Sigmoid colon (tissue), 7 donors: ENCODE measurements around the gene ATF6B. TPM values are rescaled to one million over a fixed set of nuclear protein-coding genes. Genes with fewer than 3 reads are reported as not detected.

Experiments used
- DNase-seq: peaks from one replicate; pipeline ENCODE4 v3.0.0-alpha.2; 2019
- H3K27ac ChIP-seq, 4 donors: fragments of 200-600 bp; sonication (generic); one replicate each; pipeline ENCODE4 v1.5.1; 2016 to 2019; ENCODE audit warnings: mild to moderate bottlenecking in 1 of 4
- H3K27me3 ChIP-seq, 3 donors: fragments of 200-600 bp; sonication (generic); one replicate each; pipeline ENCODE4 v1.5.1; 2019; ENCODE audit warnings: mild to moderate bottlenecking in 1 of 3
- H3K36me3 ChIP-seq, 4 donors: fragments of 200-600 bp; sonication (generic); one replicate each; pipeline ENCODE4 v1.5.1; 2016 to 2019
- H3K4me1 ChIP-seq, 4 donors: fragments of 200-600 bp; sonication (generic); one replicate each; pipeline ENCODE4 v1.5.1; 2017 to 2019
- H3K4me3 ChIP-seq, 4 donors: fragments of 200-600 bp; sonication (generic); one replicate each; pipeline ENCODE4 v1.5.1; 2017 to 2019; ENCODE audit warnings: mild to moderate bottlenecking in 2 of 4, moderate library complexity in 1 of 4
- H3K9me3 ChIP-seq, 4 donors: fragments of 200-600 bp in 3 of 4; sonication (generic) in 3 of 4; one replicate each; pipeline versions ENCODE4 v1.5.1 to v1.6.1; 2013 to 2019
- EP300 ChIP-seq, 4 donors: sonication (generic); formaldehyde crosslinking; IDR thresholded peaks; one replicate each; pipeline ENCODE4 v1.6.1; 2017; ENCODE audit warnings: antibody characterized with exemption in 4 of 4
- POLR2A ChIP-seq, 2 donors: fragments of 450-650 bp; IDR thresholded peaks; one replicate each; pipeline ENCODE4 v1.6.1; 2016; ENCODE audit warnings: antibody characterized with exemption in 2 of 2, mild to moderate bottlenecking in 2 of 2, moderate library complexity in 2 of 2
- POLR2AphosphoS5 ChIP-seq, 4 donors: sonication (generic); formaldehyde crosslinking; IDR thresholded peaks; one replicate each; pipeline ENCODE4 v1.6.1; 2017; ENCODE audit warnings: antibody characterized with exemption in 4 of 4
- WGBS, 2 donors: extraction: QIAGEN DNeasy Blood & Tissue Kit; methylation state at CpG; one replicate each; pipeline ENCODE4 v1.1.7; 2013; 5-methylcytosine and 5-hydroxymethylcytosine counted together
- intact Hi-C: fragments of 100-400 bp; cut with DNase I; formaldehyde crosslinking; loops from one replicate; pipeline ENCODE4 v1.15.1; 2023
- polyA plus RNA-seq, 3 donors: library from polyadenylated mRNA; stranded (reverse); fragments of 200-250 nt; gene quantifications; one replicate each; pipeline ENCODE4 v1.2.3, GENCODE V29; 2013
- total RNA-seq, 4 donors: library from RNA; depleted of rRNA; stranded (reverse); fragments of >200 nt; gene quantifications; one replicate each; pipeline ENCODE4 v1.1.0, GENCODE V29; 2016
- TF ChIP-seq, protein P1 (sequence below), 4 experiments: fragments of 450-650 bp in 3 of 4; fragments of 200-600 bp in 1 of 4; IDR thresholded peaks; one replicate each; pipeline ENCODE4 v1.5.1; 2016 to 2019; ENCODE audit warnings: antibody characterized with exemption in 4 of 4, mild to moderate bottlenecking in 3 of 4, moderate library complexity in 2 of 4
- donor health status: healthy with polysubstance abuse.
- donor health status: Bipolar disorder and iron deficiency.
- donor health status: healthy.

ATF6B gene
- total and polyA plus RNA-seq, 7 donors, result 10.9 to 93.6 (median 24.6) TPM

DNA sequence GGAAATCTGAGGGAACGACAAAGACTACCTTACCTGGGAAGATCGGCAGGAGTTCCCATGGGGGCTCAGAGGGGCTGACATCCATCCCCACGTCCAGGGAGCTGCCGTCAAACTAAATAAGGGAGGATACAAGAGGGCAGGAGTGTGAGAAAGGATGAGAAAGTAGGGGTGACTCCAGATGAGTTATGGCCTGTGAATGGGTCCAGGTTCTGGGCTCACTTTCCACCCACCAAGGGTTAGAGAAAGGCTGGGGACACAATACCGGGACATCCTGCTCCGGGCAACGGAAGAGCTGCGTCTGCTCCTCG is 683 bp downstream of the ATF6B start:
- 6 to 10% methylated on average over 9 of the region's 9 CpGs for whole genome bisulfite sequencing, 2 donors
- peak overlapping the region; percentile 85 to 94 (median 92) for H3K27ac ChIP-seq
- no peaks in the 10 kb centered on the region for H3K27me3 ChIP-seq
- H3K4me3 ChIP-seq, result peak overlapping the region; percentile 77 to 92 (median 83)
- no peak for DNase-seq
- peaks cover 5 to 46% (median 24%) of the 10 kb centered on the region in 4 donors for H3K36me3 ChIP-seq
- TF ChIP-seq EP300 (IDR thresholded peaks at IDR 0.05) (no peak), POLR2A (IDR thresholded peaks at IDR 0.05) (no peak), POLR2AphosphoS5 (IDR thresholded peaks at IDR 0.05) (no peak)
- TF ChIP-seq, protein P1, sequence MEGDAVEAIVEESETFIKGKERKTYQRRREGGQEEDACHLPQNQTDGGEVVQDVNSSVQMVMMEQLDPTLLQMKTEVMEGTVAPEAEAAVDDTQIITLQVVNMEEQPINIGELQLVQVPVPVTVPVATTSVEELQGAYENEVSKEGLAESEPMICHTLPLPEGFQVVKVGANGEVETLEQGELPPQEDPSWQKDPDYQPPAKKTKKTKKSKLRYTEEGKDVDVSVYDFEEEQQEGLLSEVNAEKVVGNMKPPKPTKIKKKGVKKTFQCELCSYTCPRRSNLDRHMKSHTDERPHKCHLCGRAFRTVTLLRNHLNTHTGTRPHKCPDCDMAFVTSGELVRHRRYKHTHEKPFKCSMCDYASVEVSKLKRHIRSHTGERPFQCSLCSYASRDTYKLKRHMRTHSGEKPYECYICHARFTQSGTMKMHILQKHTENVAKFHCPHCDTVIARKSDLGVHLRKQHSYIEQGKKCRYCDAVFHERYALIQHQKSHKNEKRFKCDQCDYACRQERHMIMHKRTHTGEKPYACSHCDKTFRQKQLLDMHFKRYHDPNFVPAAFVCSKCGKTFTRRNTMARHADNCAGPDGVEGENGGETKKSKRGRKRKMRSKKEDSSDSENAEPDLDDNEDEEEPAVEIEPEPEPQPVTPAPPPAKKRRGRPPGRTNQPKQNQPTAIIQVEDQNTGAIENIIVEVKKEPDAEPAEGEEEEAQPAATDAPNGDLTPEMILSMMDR (IDR thresholded peaks at IDR 0.05), result no peak
- H3K4me1 ChIP-seq, result peaks cover 0 to 36% (median 31%) of the 10 kb centered on the region in 4 donors
- intact Hi-C loops, result loop anchor here (10.0 kb wide), 1 partner anchor 223 kb away; the partner anchor contains the start of gene ZBTB12
- no peaks in the 10 kb centered on the region for H3K9me3 ChIP-seq

DNA sequence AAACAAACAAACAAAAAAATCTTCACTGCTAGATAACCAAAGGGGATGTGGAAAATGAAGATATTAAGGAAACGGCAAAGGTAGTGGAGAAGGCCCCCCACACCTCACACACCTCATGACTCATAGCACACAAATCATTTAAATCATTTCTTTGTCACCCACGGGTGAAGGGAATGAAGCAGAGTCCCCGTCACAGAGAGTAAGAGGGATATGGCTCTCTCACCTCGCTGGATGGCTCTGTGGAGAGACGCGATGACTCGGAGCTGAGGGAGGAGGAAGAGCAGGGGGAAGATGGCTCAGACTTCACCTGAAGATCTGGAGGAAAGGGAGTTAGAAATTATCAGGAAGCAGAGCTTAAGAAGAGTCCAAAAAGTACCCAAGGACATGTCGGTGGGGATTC is 1.2 kb downstream of the ATF6B start:
- no peak for TF ChIP-seq POLR2A (IDR thresholded peaks at IDR 0.05)
- no peak for TF ChIP-seq POLR2AphosphoS5 (IDR thresholded peaks at IDR 0.05)
- TF ChIP-seq, protein P1 (IDR thresholded peaks at IDR 0.05), result no peak
- TF ChIP-seq EP300 (IDR thresholded peaks at IDR 0.05), result no peak
- H3K27ac ChIP-seq, result peak overlapping the region in 2 of 4 donors; percentile 93 to 94
- peaks cover 5 to 50% (median 26%) of the 10 kb centered on the region in 4 donors for H3K36me3 ChIP-seq
- H3K4me3 ChIP-seq, result peak overlapping the region in 2 of 4 donors; percentile 81 to 92
- WGBS, 2 donors, result 45 to 61% methylated on average over 8 of the region's 8 CpGs
- no peak for DNase-seq
- H3K9me3 ChIP-seq, result no peaks in the 10 kb centered on the region
- intact Hi-C loops, result loop anchor here (10.0 kb wide), 1 partner anchor 222 kb away; the partner anchor contains the start of gene ZBTB12
- peaks cover 0 to 36% (median 31%) of the 10 kb centered on the region in 4 donors for H3K4me1 ChIP-seq
- H3K27me3 ChIP-seq, result no peaks in the 10 kb centered on the region

- Histone ChIP-seq H3K4me1 (peaks cover 0 to 28% (median 27%) of the 10 kb centered on the region in 4 donors), H3K27ac (no peak overlapping the region), H3K4me3 (no peak overlapping the region), H3K27me3 (no peaks in the 10 kb centered on the region), H3K9me3 (no peaks in the 10 kb centered on the region), H3K36me3 (peaks cover 21 to 76% (median 50%) of the 10 kb centered on the region in 4 donors)
- WGBS, 2 donors, result 92% methylated on average over 4 of the region's 4 CpGs
- no peak for DNase-seq
- TF ChIP-seq, protein P1 (IDR thresholded peaks at IDR 0.05), result no peak
- TF ChIP-seq POLR2AphosphoS5 (IDR thresholded peaks at IDR 0.05) (no peak), POLR2A (IDR thresholded peaks at IDR 0.05) (no peak), EP300 (IDR thresholded peaks at IDR 0.05) (no peak)
- intact Hi-C loops, result loop anchor here (10.0 kb wide), 1 partner anchor 219 kb away; the partner anchor contains the start of gene ZBTB12
Observed at GRCh38 chr6:32123681-32124080, 4.4 kb downstream of the ATF6B start.

DNA sequence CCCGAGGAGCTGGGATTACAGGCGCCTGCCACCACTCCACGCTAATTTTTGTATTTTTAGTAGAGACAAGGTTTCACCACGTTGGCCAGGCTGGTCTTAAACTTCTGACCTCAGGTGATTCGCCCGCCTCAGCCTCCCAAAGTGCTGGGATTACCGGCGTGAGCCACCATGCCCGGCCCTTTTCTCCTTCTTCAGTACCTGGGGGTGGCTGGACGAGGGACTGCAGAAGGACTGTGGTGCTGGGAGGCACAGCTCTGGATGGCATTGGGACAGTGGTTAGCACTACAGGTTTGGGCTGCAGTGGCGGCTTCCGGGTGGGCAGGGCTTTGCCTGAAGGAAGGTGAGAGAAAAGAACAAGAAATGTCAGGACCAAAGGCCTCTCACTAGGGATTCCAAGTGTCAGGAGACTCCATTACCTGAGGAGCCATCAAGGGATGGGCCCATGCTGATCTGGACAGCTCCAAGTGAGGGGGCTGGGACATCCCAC is 7.4 kb downstream of the ATF6B start:
- peaks cover 36 to 94% (median 74%) of the 10 kb centered on the region in 4 donors for H3K36me3 ChIP-seq
- intact Hi-C loops, result loop anchor here (10.0 kb wide), 1 partner anchor 216 kb away; the partner anchor contains the start of gene ZBTB12
- H3K27ac ChIP-seq, result no peak overlapping the region
- H3K27me3 ChIP-seq, result no peaks in the 10 kb centered on the region
- H3K4me1 ChIP-seq, result peaks cover 0 to 12% (median 8%) of the 10 kb centered on the region in 4 donors
- TF ChIP-seq, protein P1 (IDR thresholded peaks at IDR 0.05), result no peak
- no peak for TF ChIP-seq POLR2AphosphoS5 (IDR thresholded peaks at IDR 0.05)
- no peak for TF ChIP-seq EP300 (IDR thresholded peaks at IDR 0.05)
- TF ChIP-seq POLR2A (IDR thresholded peaks at IDR 0.05), result no peak
- WGBS, 2 donors, result 93 to 96% methylated on average over 12 of the region's 12 CpGs
- no peaks in the 10 kb centered on the region for H3K9me3 ChIP-seq
- H3K4me3 ChIP-seq, result no peak overlapping the region
- DNase-seq, result no peak
